CD4-positive, CD25-positive, alpha-beta regulatory T cell (primary cell): ENCODE data around the gene HIVEP3. TPM values are rescaled to one million over a fixed set of nuclear protein-coding genes. Genes with fewer than 3 reads are reported as not detected.

Experiments
- ATAC-seq, 2 donors: fragments of 150-1000 bp; cut with Tn5 transposase; one replicate each; pipeline ENCODE4 v1.10.0; 2021; ENCODE audit warnings: low read depth in 2 of 2, moderate number of reproducible peaks in 2 of 2, moderate library complexity in 1 of 2
- DNase-seq, 3 donors: peaks; one replicate each; pipeline versions ENCODE4 v3.0.0 to v3.0.0-alpha.2; 2012 to 2022; ENCODE audit warnings: mixed read lengths in 1 of 3
- H3K27ac ChIP-seq: one replicate; pipeline ENCODE4 v1.7.0; 2013; ENCODE audit warnings: mild to moderate bottlenecking, low read length; ENCODE audit not compliant: insufficient read depth, poor library complexity, severe bottlenecking
- H3K27me3 ChIP-seq: one replicate; pipeline ENCODE4 v1.7.0; 2013; ENCODE audit warnings: low read length; ENCODE audit not compliant: control insufficient read depth, insufficient read depth
- H3K36me3 ChIP-seq: one replicate; pipeline ENCODE4 v1.7.0; 2013; ENCODE audit warnings: mild to moderate bottlenecking, low read length, moderate library complexity; ENCODE audit not compliant: control insufficient read depth, insufficient read depth
- H3K4me1 ChIP-seq: 2 replicates; pipeline ENCODE4 v1.7.0; 2013; ENCODE audit warnings: mild to moderate bottlenecking, low read length; ENCODE audit not compliant: insufficient read depth, control insufficient read depth, poor library complexity, severe bottlenecking
- H3K4me3 ChIP-seq: one replicate; pipeline ENCODE4 v1.7.0; 2013; ENCODE audit warnings: low read depth, mild to moderate bottlenecking, low read length, moderate library complexity
- H3K9me3 ChIP-seq, 2 experiments: 1 replicate in 1 of 2; 2 replicates in 1 of 2; pipeline ENCODE4 v1.7.0; 2013; ENCODE audit warnings: low read length in 2 of 2, mild to moderate bottlenecking in 1 of 2, moderate library complexity in 1 of 2; ENCODE audit not compliant: control insufficient read depth in 2 of 2
- H3K27ac Mint-ChIP-seq, 3 donors: one replicate each; pipeline ENCODE4 v1.8.0; 2020 to 2022; ENCODE audit warnings: mild to moderate bottlenecking in 3 of 3, mixed read lengths in 3 of 3, moderate library complexity in 2 of 3
- H3K27me3 Mint-ChIP-seq: one replicate; pipeline ENCODE4 v1.8.0; 2022; ENCODE audit warnings: mild to moderate bottlenecking, mixed read lengths
- H3K36me3 Mint-ChIP-seq: one replicate; pipeline ENCODE4 v1.8.0; 2020; ENCODE audit warnings: mixed read lengths
- H3K4me1 Mint-ChIP-seq, 4 donors: one replicate each; pipeline ENCODE4 v1.8.0; 2020 to 2022; ENCODE audit warnings: mixed read lengths in 4 of 4, mild to moderate bottlenecking in 1 of 4
- H3K4me3 Mint-ChIP-seq, 4 donors: one replicate each; pipeline ENCODE4 v1.8.0; 2020 to 2022; ENCODE audit warnings: mild to moderate bottlenecking in 4 of 4, mixed read lengths in 4 of 4, moderate library complexity in 3 of 4
- H3K9me3 Mint-ChIP-seq, 7 donors: one replicate each; pipeline ENCODE4 v1.8.0; 2020 to 2022; ENCODE audit warnings: mixed read lengths in 7 of 7, mild to moderate bottlenecking in 3 of 7, moderate library complexity in 2 of 7
- polyA plus RNA-seq, 4 donors: library from polyadenylated mRNA; unstranded; fragments of 300-500 nt; fragmentation: Illumina TruSeq; gene quantifications; one replicate each; pipeline ENCODE4 v1.2.3, GENCODE V29; 2021
- total RNA-seq: library from RNA; stranded (reverse); gene quantifications from one replicate; pipeline ENCODE4 v1.2.3, GENCODE V29; 2022

HIVEP3 gene
- total and polyA plus RNA-seq, 5 donors from 2014 or later: 3.9 to 17.2 (median 7.5) TPM

GRCh38 chr1:41523071-41523470 is 395.7 kb downstream of the HIVEP3 start:
- Mint-ChIP-seq H3K27me3 (no peaks in the 10 kb centered on the region), H3K27ac (no peak overlapping the region), H3K36me3 (peaks cover 21% of the 10 kb centered on the region), H3K4me1 (peaks cover 0 to 6% (median 0%) of the 10 kb centered on the region in 4 donors), H3K4me3 (no peak overlapping the region), H3K9me3 (no peaks in the 10 kb centered on the region)
- Histone ChIP-seq H3K9me3 (no peaks in the 10 kb centered on the region), H3K4me1 (no peaks in the 10 kb centered on the region), H3K27me3 (no peaks in the 10 kb centered on the region), H3K36me3 (no peaks in the 10 kb centered on the region), H3K27ac (no peak overlapping the region), H3K4me3 (no peak overlapping the region)
- ATAC-seq: no peak
- DNase-seq: no peak

- no peak for ATAC-seq
- Mint-ChIP-seq H3K27ac (peak overlapping the region in 1 of 3 donors; percentile 56), H3K4me3 (no peak overlapping the region)
Measured at GRCh38 chr1:41521766-41522165, 397.0 kb downstream of the HIVEP3 start.

GRCh38 chr1:41520951-41521752 is 397.6 kb downstream of the HIVEP3 start:
- Histone ChIP-seq H3K9me3 (no peaks in the 10 kb centered on the region), H3K36me3 (no peaks in the 10 kb centered on the region), H3K27ac (no peak overlapping the region), H3K27me3 (no peaks in the 10 kb centered on the region), H3K4me1 (peaks cover 4% of the 10 kb centered on the region), H3K4me3 (no peak overlapping the region)
- Mint-ChIP-seq H3K27me3 (no peaks in the 10 kb centered on the region), H3K27ac (peak overlapping the region in 1 of 3 donors; percentile 57), H3K4me1 (peaks cover 0 to 6% (median 1%) of the 10 kb centered on the region in 4 donors), H3K9me3 (no peaks in the 10 kb centered on the region), H3K36me3 (peaks cover 24% of the 10 kb centered on the region), H3K4me3 (no peak overlapping the region)
- DNase-seq (no peak), ATAC-seq (no peak)

More at GRCh38 chr1:41521766-41522165, 397.0 kb downstream of the HIVEP3 start:
- Histone ChIP-seq H3K36me3 (no peaks in the 10 kb centered on the region), H3K4me3 (no peak overlapping the region), H3K4me1 (no peaks in the 10 kb centered on the region), H3K27me3 (no peaks in the 10 kb centered on the region), H3K9me3 (no peaks in the 10 kb centered on the region), H3K27ac (no peak overlapping the region)
- DNase-seq: no peak
- peaks cover 0 to 6% (median 0%) of the 10 kb centered on the region in 4 donors for H3K4me1 Mint-ChIP-seq
- no peaks in the 10 kb centered on the region for H3K9me3 Mint-ChIP-seq
- no peaks in the 10 kb centered on the region for H3K27me3 Mint-ChIP-seq
- peaks cover 24% of the 10 kb centered on the region for H3K36me3 Mint-ChIP-seq

- H3K27ac Mint-ChIP-seq: peak overlapping the region in 1 of 3 donors; percentile 44
- H3K36me3 Mint-ChIP-seq: peaks cover 24% of the 10 kb centered on the region
Measured at GRCh38 chr1:41519667-41520066, 399.1 kb downstream of the HIVEP3 start.

GRCh38 chr1:41518471-41518870 is 400.3 kb downstream of the HIVEP3 start:
- Histone ChIP-seq H3K27me3 (no peaks in the 10 kb centered on the region), H3K27ac (no peak overlapping the region), H3K9me3 (no peaks in the 10 kb centered on the region), H3K36me3 (no peaks in the 10 kb centered on the region), H3K4me3 (no peak overlapping the region), H3K4me1 (peaks cover 4% of the 10 kb centered on the region)
- Mint-ChIP-seq H3K27me3 (no peaks in the 10 kb centered on the region), H3K27ac (no peak overlapping the region), H3K4me3 (no peak overlapping the region), H3K4me1 (peaks cover 0 to 6% (median 1%) of the 10 kb centered on the region in 4 donors), H3K36me3 (peaks cover 23% of the 10 kb centered on the region), H3K9me3 (no peaks in the 10 kb centered on the region)
- ATAC-seq (no peak), DNase-seq (no peak)

More at GRCh38 chr1:41519667-41520066, 399.1 kb downstream of the HIVEP3 start:
- no peaks in the 10 kb centered on the region for H3K27me3 Mint-ChIP-seq
- no peaks in the 10 kb centered on the region for H3K36me3 ChIP-seq
- peaks cover 4% of the 10 kb centered on the region for H3K4me1 ChIP-seq
- H3K4me3 ChIP-seq: no peak overlapping the region
- ATAC-seq: no peak
- DNase-seq: no peak
- H3K9me3 Mint-ChIP-seq: no peaks in the 10 kb centered on the region
- H3K9me3 ChIP-seq: no peaks in the 10 kb centered on the region
- H3K4me1 Mint-ChIP-seq: peaks cover 0 to 6% (median 1%) of the 10 kb centered on the region in 4 donors
- H3K4me3 Mint-ChIP-seq: no peak overlapping the region
- H3K27me3 ChIP-seq: no peaks in the 10 kb centered on the region
- H3K27ac ChIP-seq: no peak overlapping the region

- Histone ChIP-seq H3K9me3 (no peaks in the 10 kb centered on the region), H3K27me3 (no peaks in the 10 kb centered on the region), H3K4me1 (peaks cover 4% of the 10 kb centered on the region), H3K27ac (no peak overlapping the region), H3K36me3 (peaks cover 4% of the 10 kb centered on the region), H3K4me3 (no peak overlapping the region)
- DNase-seq (no peak), ATAC-seq (no peak)
- Mint-ChIP-seq H3K27me3 (no peaks in the 10 kb centered on the region), H3K9me3 (no peaks in the 10 kb centered on the region), H3K4me3 (no peak overlapping the region), H3K36me3 (peaks cover 20% of the 10 kb centered on the region), H3K4me1 (peaks cover 0 to 3% (median 0%) of the 10 kb centered on the region in 4 donors), H3K27ac (no peak overlapping the region)
Measured at GRCh38 chr1:41517062-41517438, 401.7 kb downstream of the HIVEP3 start.

- H3K27me3 ChIP-seq: no peaks in the 10 kb centered on the region
- H3K4me3 Mint-ChIP-seq: no peak overlapping the region
- peaks cover 4% of the 10 kb centered on the region for H3K36me3 ChIP-seq
- H3K27ac ChIP-seq: no peak overlapping the region
- ATAC-seq (peak; percentile 57 to 65), DNase-seq (peak; percentile 7 to 48 (median 15))
- no peak overlapping the region for H3K4me3 ChIP-seq
- H3K27me3 Mint-ChIP-seq: no peaks in the 10 kb centered on the region
- H3K36me3 Mint-ChIP-seq: peaks cover 24% of the 10 kb centered on the region
- peaks cover 0 to 3% (median 0%) of the 10 kb centered on the region in 4 donors for H3K4me1 Mint-ChIP-seq
- H3K4me1 ChIP-seq: peaks cover 4% of the 10 kb centered on the region
- H3K27ac Mint-ChIP-seq: peak overlapping the region in 1 of 3 donors; percentile 46
- no peaks in the 10 kb centered on the region for H3K9me3 ChIP-seq
- no peaks in the 10 kb centered on the region for H3K9me3 Mint-ChIP-seq
Measured at GRCh38 chr1:41516168-41517061, 402.3 kb downstream of the HIVEP3 start.
